Tibial artery (tissue), 4 donors: ENCODE data around the gene STKLD1.

Source experiments
- DNase-seq, 2 donors: peaks; one replicate each; pipeline ENCODE4 v3.0.0-alpha.2; 2019
- H3K27ac ChIP-seq, 2 donors: fragments of 200-600 bp; sonication (generic) in 1 of 2; 1 replicate in 1 of 2; 2 replicates in 1 of 2; pipeline ENCODE4 v1.5.1; 2018 to 2019; ENCODE audit warnings: mild to moderate bottlenecking in 1 of 2
- H3K27me3 ChIP-seq, 2 donors: fragments of 200-600 bp; sonication (generic) in 1 of 2; one replicate each; pipeline versions ENCODE4 v1.5.1 to v1.6.0; 2016 to 2019
- H3K36me3 ChIP-seq, 3 donors: fragments of 200-600 bp; sonication (generic) in 2 of 3; one replicate each; pipeline ENCODE4 v1.5.1; 2016 to 2019; ENCODE audit warnings: mild to moderate bottlenecking in 2 of 3
- H3K4me1 ChIP-seq, 4 donors: fragments of 200-600 bp; sonication (generic) in 2 of 4; 1 replicate in 3 of 4; 2 replicates in 1 of 4; pipeline ENCODE4 v1.5.1; 2016 to 2019
- H3K4me3 ChIP-seq, 2 donors: fragments of 200-600 bp; sonication (generic) in 1 of 2; 1 replicate in 1 of 2; 2 replicates in 1 of 2; pipeline ENCODE4 v1.5.1; 2018 to 2019; ENCODE audit warnings: mild to moderate bottlenecking in 2 of 2
- H3K9me3 ChIP-seq, 3 donors: fragments of 200-600 bp; sonication (generic) in 1 of 3; one replicate each; pipeline ENCODE4 v1.5.1; 2016 to 2019
- CTCF ChIP-seq, 2 experiments: fragments of 200-600 bp in 1 of 2; fragments of 450-650 bp in 1 of 2; IDR thresholded peaks; one replicate each; pipeline ENCODE4 v1.5.1; 2017 to 2019; ENCODE audit warnings: antibody characterized with exemption in 2 of 2, mild to moderate bottlenecking in 1 of 2, moderate library complexity in 1 of 2
- intact Hi-C: fragments of 100-400 bp; cut with DNase I; formaldehyde crosslinking; loops from one replicate; pipeline ENCODE4 v1.15.0; 2023; ENCODE audit warnings: low total_unique reads

The STKLD1 gene

GRCh38 chr9:133360400-133361393 lies 15.5 kb upstream of the STKLD1 start:
- intact Hi-C loops, result no loop called here
- no peaks in the 10 kb centered on the region for H3K9me3 ChIP-seq
- H3K36me3 ChIP-seq, result peaks cover 35 to 75% (median 45%) of the 10 kb centered on the region in 3 donors
- no peak for DNase-seq
- no peak for TF ChIP-seq CTCF (IDR thresholded peaks at IDR 0.05)
- H3K4me1 ChIP-seq, result peaks cover 0 to 26% (median 16%) of the 10 kb centered on the region in 4 donors
- H3K4me3 ChIP-seq, result no peak overlapping the region
- no peaks in the 10 kb centered on the region for H3K27me3 ChIP-seq
- no peak overlapping the region for H3K27ac ChIP-seq

GRCh38 chr9:133361507-133362092 lies 14.6 kb upstream of the STKLD1 start:
- TF ChIP-seq CTCF (IDR thresholded peaks at IDR 0.05), result no peak

GRCh38 chr9:133362359-133363044 lies 13.7 kb upstream of the STKLD1 start:
- Histone ChIP-seq H3K4me1 (peaks cover 0 to 17% (median 6%) of the 10 kb centered on the region in 4 donors), H3K36me3 (peaks cover 45 to 93% (median 62%) of the 10 kb centered on the region in 3 donors), H3K27ac (no peak overlapping the region), H3K27me3 (no peaks in the 10 kb centered on the region), H3K4me3 (no peak overlapping the region), H3K9me3 (no peaks in the 10 kb centered on the region)
- no peak for DNase-seq
- intact Hi-C loops, result no loop called here
- TF ChIP-seq CTCF (IDR thresholded peaks at IDR 0.05), result no peak

More at GRCh38 chr9:133361507-133362092, 14.6 kb upstream of the STKLD1 start:
- Histone ChIP-seq H3K4me3 (no peak overlapping the region), H3K36me3 (peaks cover 44 to 84% (median 54%) of the 10 kb centered on the region in 3 donors), H3K4me1 (peaks cover 0 to 21% (median 14%) of the 10 kb centered on the region in 4 donors), H3K9me3 (no peaks in the 10 kb centered on the region), H3K27me3 (no peaks in the 10 kb centered on the region), H3K27ac (no peak overlapping the region)
- no peak for DNase-seq
- intact Hi-C loops, result no loop called here

- DNase-seq, result no peak
- Histone ChIP-seq H3K4me3 (no peak overlapping the region), H3K4me1 (peaks cover 0 to 43% (median 37%) of the 10 kb centered on the region in 4 donors), H3K36me3 (peaks cover 45 to 65% (median 58%) of the 10 kb centered on the region in 3 donors), H3K27ac (no peak overlapping the region), H3K9me3 (no peaks in the 10 kb centered on the region), H3K27me3 (no peaks in the 10 kb centered on the region)
- TF ChIP-seq CTCF (IDR thresholded peaks at IDR 0.05), result no peak
- intact Hi-C loops, result no loop called here
Observed at GRCh38 chr9:133366435-133366834, 9.7 kb upstream of the STKLD1 start.

GRCh38 chr9:133367221-133367620 lies 8.9 kb upstream of the STKLD1 start:
- intact Hi-C loops, result no loop called here
- no peak overlapping the region for H3K27ac ChIP-seq
- no peak for TF ChIP-seq CTCF (IDR thresholded peaks at IDR 0.05)
- no peaks in the 10 kb centered on the region for H3K27me3 ChIP-seq
- H3K36me3 ChIP-seq, result peaks cover 41 to 61% (median 56%) of the 10 kb centered on the region in 3 donors
- H3K4me3 ChIP-seq, result no peak overlapping the region
- no peak for DNase-seq
- peaks cover 0 to 51% (median 45%) of the 10 kb centered on the region in 4 donors for H3K4me1 ChIP-seq
- H3K9me3 ChIP-seq, result no peaks in the 10 kb centered on the region
